DND-41 (cell line): Measurements from ENCODE around the gene HLF.

ENCODE experiments used
- EZH2 ChIP-seq: IDR thresholded peaks from 3 replicates; pipeline ENCODE4 v1.6.1; 2012; ENCODE audit warnings: borderline replicate concordance, low read depth, mild to moderate bottlenecking, moderate library complexity, low read length, inconsistent platforms; ENCODE audit not compliant: severe bottlenecking
- TF ChIP-seq, protein P1 (sequence below): IDR thresholded peaks from 2 replicates; pipeline ENCODE4 v1.5.1; 2012; ENCODE audit warnings: borderline replicate concordance, low read length, moderate library complexity, mild to moderate bottlenecking; ENCODE audit not compliant: poor library complexity, severe bottlenecking; ENCODE audit errors: extremely low read depth

DNA sequence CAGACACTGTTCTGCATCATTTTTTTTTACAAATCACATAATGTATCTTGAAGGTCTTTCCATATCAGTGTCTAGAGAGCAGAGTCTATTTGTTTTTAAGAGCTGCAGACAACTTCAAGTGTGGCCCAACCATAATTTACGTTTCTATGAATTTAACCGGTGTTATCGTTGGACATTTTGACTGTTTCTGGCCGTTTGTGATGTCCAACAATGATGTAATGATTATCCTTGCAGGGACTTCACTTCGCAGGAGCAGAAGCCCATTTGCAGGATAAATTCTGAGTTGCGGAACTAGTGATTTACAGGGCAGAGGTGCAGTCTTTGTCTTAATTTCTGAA lies 26.9 kb upstream of the HLF start:
- TF ChIP-seq, protein P1, sequence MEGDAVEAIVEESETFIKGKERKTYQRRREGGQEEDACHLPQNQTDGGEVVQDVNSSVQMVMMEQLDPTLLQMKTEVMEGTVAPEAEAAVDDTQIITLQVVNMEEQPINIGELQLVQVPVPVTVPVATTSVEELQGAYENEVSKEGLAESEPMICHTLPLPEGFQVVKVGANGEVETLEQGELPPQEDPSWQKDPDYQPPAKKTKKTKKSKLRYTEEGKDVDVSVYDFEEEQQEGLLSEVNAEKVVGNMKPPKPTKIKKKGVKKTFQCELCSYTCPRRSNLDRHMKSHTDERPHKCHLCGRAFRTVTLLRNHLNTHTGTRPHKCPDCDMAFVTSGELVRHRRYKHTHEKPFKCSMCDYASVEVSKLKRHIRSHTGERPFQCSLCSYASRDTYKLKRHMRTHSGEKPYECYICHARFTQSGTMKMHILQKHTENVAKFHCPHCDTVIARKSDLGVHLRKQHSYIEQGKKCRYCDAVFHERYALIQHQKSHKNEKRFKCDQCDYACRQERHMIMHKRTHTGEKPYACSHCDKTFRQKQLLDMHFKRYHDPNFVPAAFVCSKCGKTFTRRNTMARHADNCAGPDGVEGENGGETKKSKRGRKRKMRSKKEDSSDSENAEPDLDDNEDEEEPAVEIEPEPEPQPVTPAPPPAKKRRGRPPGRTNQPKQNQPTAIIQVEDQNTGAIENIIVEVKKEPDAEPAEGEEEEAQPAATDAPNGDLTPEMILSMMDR: no peak
- TF ChIP-seq EZH2: no peak
